Activated CD4-positive, alpha-beta T cell treated with anti-CD3 and anti-CD28 coated beads, Interleukin-2, Interleukin-4, amounts not matched to agents 100 ng/mL and 50 ng/mL, durations not matched to agents 16 hours and 8 hours (primary cell): ENCODE results near the gene FOXR2.

Experiments
- DNase-seq: peaks from one replicate; pipeline ENCODE4 v3.0.0-alpha.2; 2020; ENCODE audit warnings: low spot score

Gene FOXR2

GRCh38 chrX:55623100-55623499, at the start of gene FOXR2:
Gene FOXR2 (plus strand): TSS chrX:55623400. CDS start chrX:55623712, 312 bp downstream.
- DNase-seq: no peak

- DNase-seq: no peak
Observed at GRCh38 chrX:55579115-55579514, 44.1 kb upstream of the FOXR2 start.

DNA sequence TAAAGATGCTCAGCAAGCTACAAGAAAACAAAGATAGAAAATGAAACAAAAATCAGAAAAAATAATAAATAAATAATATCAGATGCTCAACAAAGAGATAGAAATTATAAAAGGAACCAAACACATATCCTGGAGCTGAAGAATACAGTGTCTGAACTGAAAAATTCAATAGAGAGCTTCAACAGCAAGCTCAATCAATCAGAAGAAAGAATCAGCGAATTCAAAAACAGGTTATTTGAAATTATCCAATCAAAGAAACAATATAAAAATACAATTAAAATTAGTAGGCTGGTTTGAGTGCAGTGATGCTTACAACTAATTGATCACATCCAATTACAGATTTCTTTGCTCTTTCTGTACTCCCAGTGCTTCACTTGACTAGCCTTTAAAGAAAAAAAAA, 40.8 kb upstream of the FOXR2 start:
- no peak for DNase-seq

DNA sequence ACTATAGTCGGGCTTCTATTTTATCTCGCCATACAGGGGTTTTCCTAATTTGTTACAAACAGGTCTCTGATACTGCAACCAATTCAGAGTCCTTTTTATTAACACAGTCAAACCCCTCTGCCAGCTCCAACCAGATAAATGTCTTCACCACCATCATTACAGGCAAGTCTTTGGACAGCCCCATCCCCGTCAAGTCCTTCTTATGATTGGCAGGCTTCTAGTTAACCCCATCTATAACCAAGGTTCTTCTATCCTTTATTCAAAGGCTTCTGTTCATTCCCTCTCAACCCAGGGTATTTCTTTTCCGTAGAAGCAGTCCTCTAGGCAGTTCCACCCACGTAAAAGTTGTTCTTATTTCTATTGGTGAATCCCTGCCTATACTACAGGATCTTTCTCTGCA, 29.9 kb upstream of the FOXR2 start:
- DNase-seq: no peak

DNA sequence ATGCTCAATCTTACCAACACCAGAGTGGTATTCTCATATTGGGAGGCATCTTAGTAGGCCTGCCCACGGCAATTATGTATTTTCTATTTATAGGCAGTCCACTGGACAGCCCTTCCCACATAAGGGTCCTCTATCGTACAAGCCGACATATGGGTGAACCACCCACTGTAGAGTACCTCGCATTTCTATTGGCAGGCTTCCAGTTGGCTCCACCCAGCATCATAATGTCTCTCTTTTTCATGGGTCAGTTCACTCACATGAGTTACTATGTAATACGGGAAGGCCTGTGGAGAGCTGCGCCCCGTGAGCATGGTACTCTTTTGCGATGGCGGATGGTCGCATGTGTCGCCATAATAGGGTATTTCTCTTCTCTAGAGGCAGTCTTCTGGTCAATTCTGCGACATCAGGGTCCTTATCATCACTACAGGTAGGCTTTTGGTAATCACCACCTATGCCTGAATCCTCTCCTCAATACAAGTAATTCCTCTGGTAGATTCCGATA, 29.4 kb upstream of the FOXR2 start:
- DNase-seq: no peak

GRCh38 chrX:55598333-55598732, 24.9 kb upstream of the FOXR2 start:
- no peak for DNase-seq

GRCh38 chrX:55619547-55619946, 3.7 kb upstream of the FOXR2 start:
- DNase-seq: no peak

GRCh38 chrX:55624403-55624802, 1.2 kb downstream of the FOXR2 start:
- DNase-seq: no peak

- no peak for DNase-seq
Observed at GRCh38 chrX:55636109-55636508, 12.9 kb downstream of the FOXR2 start.

- DNase-seq: no peak
Observed at GRCh38 chrX:55638933-55639332, 15.7 kb downstream of the FOXR2 start.

DNA sequence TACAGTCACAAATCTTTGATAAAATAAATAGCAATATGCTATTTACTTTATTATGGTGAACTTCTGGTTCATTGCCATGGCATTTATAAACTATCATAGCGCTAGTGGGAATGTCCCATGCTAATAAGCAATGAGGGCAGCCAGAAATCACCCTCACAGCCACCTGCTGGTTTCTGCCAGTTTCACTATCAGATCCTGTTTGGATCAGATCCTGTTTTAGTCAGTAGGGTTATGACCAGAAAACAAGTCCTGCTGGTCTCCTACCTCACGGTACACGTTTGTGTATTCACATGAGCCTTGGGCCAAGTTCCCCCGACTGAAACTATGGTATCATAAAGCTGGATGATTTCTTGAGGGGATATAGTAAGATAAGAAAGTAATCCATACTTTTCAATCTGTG, 17.7 kb downstream of the FOXR2 start:
- DNase-seq: no peak

GRCh38 chrX:55648434-55648833, 25.2 kb downstream of the FOXR2 start:
- DNase-seq: no peak

DNA sequence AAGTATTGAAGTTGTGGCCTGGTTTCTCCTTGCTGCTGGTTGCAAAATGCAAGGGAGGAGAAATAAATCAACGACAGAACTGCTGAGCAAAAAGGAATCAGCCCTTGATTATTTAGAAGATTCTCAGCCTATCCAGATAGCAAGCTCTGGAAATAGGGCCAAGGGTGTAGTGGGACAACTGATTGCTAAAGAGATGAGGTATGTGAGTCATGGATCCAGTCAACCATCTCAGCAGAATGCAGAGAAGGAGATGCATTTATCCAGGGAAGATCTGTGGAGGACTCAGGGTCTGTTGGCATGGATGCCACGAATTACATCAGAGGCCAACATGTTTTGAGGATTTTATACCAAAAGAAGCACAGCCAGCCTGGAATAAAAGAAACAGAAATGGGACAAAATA, 36.7 kb downstream of the FOXR2 start:
- DNase-seq: no peak

DNA sequence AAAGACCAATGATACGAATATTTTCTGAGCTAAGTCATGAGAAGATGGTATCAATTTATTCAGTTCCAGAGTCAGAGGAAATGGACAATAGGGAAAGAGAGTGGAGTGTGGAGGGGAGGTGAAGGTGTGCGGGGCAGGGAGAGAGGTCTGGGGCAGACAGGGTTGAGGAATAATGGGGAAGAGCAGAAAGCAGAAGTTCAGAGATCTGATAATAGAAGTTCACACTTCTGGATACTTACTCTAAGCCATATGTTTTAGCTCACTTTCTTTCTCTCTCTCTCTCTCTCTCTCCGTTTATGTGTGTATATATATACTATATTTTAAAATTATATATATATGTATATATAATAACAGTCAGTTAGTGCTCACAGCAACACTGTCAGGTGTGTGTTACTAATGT, 40.4 kb downstream of the FOXR2 start:
- no peak for DNase-seq

DNA sequence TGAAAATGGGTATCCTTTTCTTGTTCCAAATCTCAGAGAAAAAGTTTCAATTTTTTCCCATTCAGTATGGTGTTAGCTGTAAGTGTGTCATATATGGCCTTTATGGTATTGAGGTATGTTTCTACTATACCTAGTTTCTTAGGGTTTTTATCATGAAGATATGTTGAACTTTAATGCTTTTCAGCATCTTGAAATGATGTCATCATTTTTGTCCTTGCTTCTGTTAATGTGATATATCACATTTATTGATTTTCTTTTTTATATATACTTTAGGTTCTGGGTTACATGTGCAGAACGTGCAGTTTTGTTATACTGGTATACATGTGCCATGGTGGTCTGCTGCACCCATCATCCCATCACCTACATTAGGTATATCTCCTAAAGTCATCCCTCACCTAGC, 44.9 kb downstream of the FOXR2 start:
- no peak for DNase-seq
